GM18502 (cell line): ENCODE data around the gene TREH.
"Not testable (repeated sequence)": the region's sequence is repeated elsewhere in the genome, so short reads cannot be mapped to it uniquely, and the experiment has no call there.

ENCODE experiments used
- ATAC-seq: cut with Tn5 transposase; IDR thresholded peaks from one replicate; pipeline ENCODE4 v1.9.1; 2021; ENCODE audit warnings: mild to moderate bottlenecking; ENCODE audit not compliant: unreplicated experiment, poor library complexity

Gene TREH

GRCh38 chr11:118619444-118620197 is 59.8 kb downstream of the TREH start:
- no peak for ATAC-seq

GRCh38 chr11:118618991-118619375 is 60.5 kb downstream of the TREH start:
- no peak for ATAC-seq

- no peak for ATAC-seq
These were observed 61.1 kb downstream of the TREH start for GRCh38 chr11:118618115-118618990.

GRCh38 chr11:118615976-118616371 is 63.5 kb downstream of the TREH start:
- ATAC-seq, result no peak

- no peak for ATAC-seq
These were observed 64.0 kb downstream of the TREH start for GRCh38 chr11:118615282-118615975.

GRCh38 chr11:118614511-118614910 is 64.9 kb downstream of the TREH start:
- no peak for ATAC-seq

- no peak for ATAC-seq
These were observed 67.1 kb downstream of the TREH start for GRCh38 chr11:118612378-118612777.

- not testable (repeated sequence) for ATAC-seq
These were observed 68.0 kb downstream of the TREH start for GRCh38 chr11:118611433-118611795.

GRCh38 chr11:118610773-118611432 is 68.5 kb downstream of the TREH start:
- ATAC-seq, result peak; percentile 43

- peak; percentile 7 for ATAC-seq
These were observed 69.2 kb downstream of the TREH start for GRCh38 chr11:118610225-118610772.

- ATAC-seq, result no peak
These were observed 69.8 kb downstream of the TREH start for GRCh38 chr11:118609380-118610224.

- no peak for ATAC-seq
These were observed 70.9 kb downstream of the TREH start for GRCh38 chr11:118608360-118609227.

GRCh38 chr11:118607401-118608359 is 71.8 kb downstream of the TREH start, which contains the start of gene PHLDB1:
Gene PHLDB1 (plus strand): TSS chr11:118607615. CDS start chr11:118613837, 6,222 bp downstream.
- no peak for ATAC-seq
